H9 (cell line): ENCODE measurements around the gene MICALL1. TPM values are rescaled to one million over a fixed set of nuclear protein-coding genes. Genes with fewer than 3 reads are reported as not detected.

ENCODE experiments used
- DNase-seq: peaks from one replicate; pipeline ENCODE4 v3.0.0-alpha.2; 2017
- H2AFZ ChIP-seq: one replicate; pipeline ENCODE4 v1.6.1; 2013; ENCODE audit warnings: mild to moderate bottlenecking, low read length, control low read depth, moderate library complexity
- H2AK5ac ChIP-seq: 2 replicates; pipeline ENCODE4 v1.6.1; 2013; ENCODE audit warnings: low read length, control low read depth, mixed read lengths; ENCODE audit not compliant: insufficient read length
- H2BK120ac ChIP-seq: one replicate; pipeline ENCODE4 v1.6.1; 2013; ENCODE audit warnings: low read depth, mild to moderate bottlenecking, low read length, control low read depth, inconsistent platforms; ENCODE audit not compliant: poor library complexity, severe bottlenecking
- H2BK12ac ChIP-seq: 2 replicates; pipeline ENCODE4 v1.6.1; 2013; ENCODE audit warnings: low read length, control low read depth, mixed read lengths, low read depth; ENCODE audit not compliant: insufficient read length
- H2BK15ac ChIP-seq: 2 replicates; pipeline ENCODE4 v1.6.1; 2013; ENCODE audit warnings: low read depth, low read length, control low read depth
- H2BK20ac ChIP-seq: one replicate; pipeline ENCODE4 v1.6.1; 2013; ENCODE audit warnings: low read depth, mild to moderate bottlenecking, low read length, control low read depth, inconsistent platforms; ENCODE audit not compliant: poor library complexity, severe bottlenecking
- H2BK5ac ChIP-seq: 2 replicates; pipeline ENCODE4 v1.6.1; 2013; ENCODE audit warnings: low read length, control low read depth, mixed read lengths; ENCODE audit not compliant: insufficient read length
- H3K14ac ChIP-seq: 2 replicates; pipeline ENCODE4 v1.6.1; 2013; ENCODE audit warnings: low read length, control low read depth; ENCODE audit not compliant: insufficient read depth
- H3K18ac ChIP-seq: 2 replicates; pipeline ENCODE4 v1.6.1; 2013; ENCODE audit warnings: low read depth, mild to moderate bottlenecking, mixed read lengths, low read length, control low read depth; ENCODE audit not compliant: insufficient read length
- H3K23ac ChIP-seq: 2 replicates; pipeline ENCODE4 v1.6.1; 2013; ENCODE audit warnings: low read length, control low read depth, mixed read lengths, low read depth; ENCODE audit not compliant: insufficient read length
- H3K23me2 ChIP-seq: 2 replicates; pipeline ENCODE4 v1.6.1; 2013; ENCODE audit warnings: low read depth, mild to moderate bottlenecking, mixed read lengths, low read length, control low read depth; ENCODE audit not compliant: insufficient read length, poor library complexity, severe bottlenecking
- H3K27ac ChIP-seq: 2 replicates; pipeline ENCODE4 v1.5.1; 2013; ENCODE audit warnings: low read length, control low read depth, mixed read lengths, low read depth; ENCODE audit not compliant: insufficient read length
- H3K27me3 ChIP-seq: 2 replicates; pipeline ENCODE4 v1.6.1; 2013; ENCODE audit warnings: low read length, control low read depth, inconsistent platforms; ENCODE audit not compliant: insufficient read depth
- H3K4ac ChIP-seq: 2 replicates; pipeline ENCODE4 v1.6.1; 2013; ENCODE audit warnings: low read depth, mild to moderate bottlenecking, control low read depth, inconsistent platforms, low read length, moderate library complexity
- H3K4me1 ChIP-seq: 2 replicates; pipeline ENCODE4 v1.6.1; 2013; ENCODE audit warnings: low read length, control low read depth, inconsistent platforms; ENCODE audit not compliant: insufficient read depth
- H3K4me2 ChIP-seq: 2 replicates; pipeline ENCODE4 v1.6.1; 2013; ENCODE audit warnings: low read length, control low read depth, mixed read lengths; ENCODE audit not compliant: insufficient read length, insufficient read depth
- H3K56ac ChIP-seq: 2 replicates; pipeline ENCODE4 v1.6.1; 2013; ENCODE audit warnings: low read depth, mild to moderate bottlenecking, mixed read lengths, low read length, control low read depth; ENCODE audit not compliant: insufficient read length
- H3K79me1 ChIP-seq: 2 replicates; pipeline ENCODE4 v1.6.1; 2013; ENCODE audit warnings: low read depth, mild to moderate bottlenecking, moderate library complexity, low read length, control low read depth, inconsistent platforms; ENCODE audit not compliant: insufficient read depth, poor library complexity, severe bottlenecking
- H3K79me2 ChIP-seq: 2 replicates; pipeline ENCODE4 v1.6.1; 2013; ENCODE audit warnings: low read length, control low read depth, inconsistent platforms; ENCODE audit not compliant: insufficient read depth
- H3K9ac ChIP-seq: 2 replicates; pipeline ENCODE4 v1.6.1; 2013; ENCODE audit warnings: low read length, control low read depth, mixed read lengths; ENCODE audit not compliant: insufficient read length; ENCODE audit errors: extremely low read depth
- H3K9me3 ChIP-seq: one replicate; pipeline ENCODE4 v1.6.1; 2013; ENCODE audit warnings: low read depth, low read length, inconsistent platforms; ENCODE audit not compliant: control insufficient read depth
- H3T11ph ChIP-seq: one replicate; pipeline ENCODE4 v1.6.1; 2013; ENCODE audit warnings: mild to moderate bottlenecking, low read length, control low read depth, inconsistent platforms
- H4K20me1 ChIP-seq: one replicate; pipeline ENCODE4 v1.6.1; 2013; ENCODE audit not compliant: control insufficient read depth, insufficient read length, insufficient read depth
- H4K5ac ChIP-seq: 2 replicates; pipeline ENCODE4 v1.6.1; 2013; ENCODE audit warnings: low read depth, mild to moderate bottlenecking, mixed read lengths, low read length, control low read depth; ENCODE audit not compliant: insufficient read length
- H4K8ac ChIP-seq: replicated peaks from 2 replicates; pipeline ENCODE4 v1.6.1; 2013; ENCODE audit warnings: low read length, control low read depth, mixed read lengths, low read depth; ENCODE audit not compliant: insufficient read length
- H4K91ac ChIP-seq: 2 replicates; pipeline ENCODE4 v1.6.1; 2013; ENCODE audit warnings: low read depth, mild to moderate bottlenecking, moderate library complexity, mixed read lengths, low read length, control low read depth; ENCODE audit not compliant: insufficient read length
- H3K27ac Mint-ChIP-seq, 3 experiments: 2 replicates in 2 of 3; 3 replicates in 1 of 3; pipeline ENCODE4 v1.8.0; 2020 to 2021; ENCODE audit warnings: mixed read lengths in 3 of 3, mild to moderate bottlenecking in 1 of 3, moderate library complexity in 1 of 3
- H3K27me3 Mint-ChIP-seq: 2 replicates; pipeline ENCODE4 v1.8.0; 2021; ENCODE audit warnings: low read depth, mild to moderate bottlenecking, moderate library complexity, mixed read lengths
- H3K36me3 Mint-ChIP-seq, 3 experiments: 2 replicates in 2 of 3; 3 replicates in 1 of 3; pipeline ENCODE4 v1.8.0; 2020 to 2021; ENCODE audit warnings: low read depth in 3 of 3, mixed read lengths in 3 of 3; ENCODE audit not compliant: insufficient read depth in 1 of 3
- H3K4me1 Mint-ChIP-seq, 2 experiments: 2 replicates each; pipeline ENCODE4 v1.8.0; 2020; ENCODE audit warnings: mixed read lengths in 2 of 2
- H3K4me3 Mint-ChIP-seq, 2 experiments: 2 replicates in 1 of 2; 3 replicates in 1 of 2; pipeline ENCODE4 v1.8.0; 2020 to 2021; ENCODE audit warnings: mild to moderate bottlenecking in 2 of 2, mixed read lengths in 2 of 2, moderate library complexity in 1 of 2
- H3K9me3 Mint-ChIP-seq, 2 experiments: 2 replicates in 1 of 2; 3 replicates in 1 of 2; pipeline ENCODE4 v1.8.0; 2020; ENCODE audit warnings: mild to moderate bottlenecking in 2 of 2, mixed read lengths in 2 of 2, moderate library complexity in 1 of 2
- CTCF ChIP-seq: fragments of 200-600 bp; sonication (generic); conservative IDR thresholded peaks from 3 replicates; pipeline ENCODE4 v1.8.0; 2021; ENCODE audit warnings: antibody characterized with exemption, mild to moderate bottlenecking
- WGBS: extraction: QIAGEN DNeasy Blood & Tissue Kit; methylation state at CpG from one replicate; pipeline ENCODE4 v1.1.7; 2013; ENCODE audit warnings: missing lambda C conversion rate, low lambda C conversion rate, mixed read lengths; ENCODE audit not compliant: insufficient read length; ENCODE audit errors: extremely low coverage; 5-methylcytosine and 5-hydroxymethylcytosine counted together
- total RNA-seq: library from RNA; stranded (reverse); gene quantifications from 2 replicates; pipeline ENCODE4 v1.2.1, GENCODE V29; 2021

MICALL1 gene
- total RNA-seq, 1 experiment from 2014 or later = 33.3 TPM

GRCh38 chr22:37959231-37959825 lies 53.2 kb downstream of the MICALL1 start:
- H2BK5ac ChIP-seq = no peak overlapping the region
- H3K27ac ChIP-seq = no peak overlapping the region
- no peak overlapping the region for H4K91ac ChIP-seq
- no peaks in the 10 kb centered on the region for H4K20me1 ChIP-seq
- peaks cover 6 to 7% of the 10 kb centered on the region in 2 experiments for H3K4me1 Mint-ChIP-seq
- 0 out of 2 replicates have a peak, but pooled peaks cover 4% of the 10 kb centered on the region for H3K79me2 ChIP-seq
- H3K23me2 ChIP-seq = no peaks in the 10 kb centered on the region
- no peak overlapping the region for H4K8ac ChIP-seq
- H4K5ac ChIP-seq = no peak overlapping the region
- peaks cover 6% of the 10 kb centered on the region for H3K79me1 ChIP-seq
- no CpG with 5 or more reads among the region's 18 CpGs for WGBS
- H3K23ac ChIP-seq = no peak overlapping the region
- H3K9me3 ChIP-seq = no peaks in the 10 kb centered on the region
- no peak overlapping the region for H3K18ac ChIP-seq
- no peak overlapping the region for H3K4me3 Mint-ChIP-seq
- no peaks in the 10 kb centered on the region for H3K27me3 Mint-ChIP-seq
- H2BK15ac ChIP-seq = no peak overlapping the region
- H3K27ac Mint-ChIP-seq = no peak overlapping the region
- H3T11ph ChIP-seq = no peak overlapping the region
- no peak overlapping the region for H3K4me2 ChIP-seq
- no peaks in the 10 kb centered on the region for H3K9me3 Mint-ChIP-seq
- no peak overlapping the region for H2BK120ac ChIP-seq
- H3K56ac ChIP-seq = no peak overlapping the region
- no peak overlapping the region for H2BK12ac ChIP-seq
- no peak for TF ChIP-seq CTCF
- H3K4ac ChIP-seq = no peak overlapping the region
- no peaks in the 10 kb centered on the region for H3K27me3 ChIP-seq
- H3K14ac ChIP-seq = no peak overlapping the region
- H3K9ac ChIP-seq = no peak overlapping the region
- H2AK5ac ChIP-seq = no peak overlapping the region
- no peak for DNase-seq
- no peak overlapping the region for H2AFZ ChIP-seq
- H3K36me3 Mint-ChIP-seq = peaks cover 42 to 73% (median 60%) of the 10 kb centered on the region in 3 experiments
- H3K4me1 ChIP-seq = no peaks in the 10 kb centered on the region
- H2BK20ac ChIP-seq = no peak overlapping the region
